A549 (cell line): ENCODE results near the gene LRRC14B. TPM values are rescaled to one million over a fixed set of nuclear protein-coding genes. Genes with fewer than 3 reads are reported as not detected.

Source experiments
- ATAC-seq, 2 experiments: fragments of 200-7000 bp in 1 of 2; fragments of >200 bp in 1 of 2; cut with Nextera tagmentation in 1 of 2; cut with Tn5 transposase in 1 of 2; 3 replicates each; pipeline versions ENCODE4 v1.8.0 to v1.9.1; 2018 to 2020; ENCODE audit warnings: mild to moderate bottlenecking in 1 of 2, moderate library complexity in 1 of 2
- CTCF ChIA-PET: fragments of 300-600 bp; sonication (Branson Sonifier 250); formaldehyde crosslinking; extraction: SDS; loops from one replicate; lab custom pipeline; 2021; ENCODE audit warnings: antibody characterized with exemption, inconsistent platforms; lab: Yijun Ruan, JAX
- POLR2A ChIA-PET: fragments of 350-600 bp; formaldehyde crosslinking; extraction: SDS; loops from one replicate; lab custom pipeline; 2021; ENCODE audit warnings: antibody characterized with exemption, inconsistent platforms; lab: Yijun Ruan, JAX
- DNase-seq, 2 experiments: peaks; one replicate each; pipeline versions ENCODE4 v3.0.0 to v3.0.0-alpha.2; 2011 to 2016; ENCODE audit warnings: low read depth in 1 of 2, low spot score in 1 of 2
- FAIRE-seq: peaks from 2 replicates; lab custom pipeline; 2011; peaks lifted over from hg19 to GRCh38; lab: Jason Lieb, UNC
- H3K27ac ChIP-seq, 2 experiments: fragments of >200 bp; sonication (Bioruptor Twin); formaldehyde crosslinking; 3 replicates each; pipeline ENCODE4 v1.5.1; 2016 to 2017
- H3K4me1 ChIP-seq: fragments of >200 bp; sonication (Bioruptor Twin); formaldehyde crosslinking; 3 replicates; pipeline ENCODE4 v1.6.1; 2016
- H3K4me2 ChIP-seq: fragments of >200 bp; sonication (Bioruptor Twin); formaldehyde crosslinking; 3 replicates; pipeline ENCODE4 v1.6.1; 2016
- H3K4me3 ChIP-seq: fragments of >200 bp; sonication (Bioruptor Twin); formaldehyde crosslinking; 3 replicates; pipeline ENCODE4 v1.5.1; 2016
- H3K9me3 ChIP-seq: fragments of >200 bp; sonication (Bioruptor Twin); formaldehyde crosslinking; 3 replicates; pipeline ENCODE4 v1.6.1; 2016
- CBX2 ChIP-seq: fragments of 200-600 bp; sonication (generic); IDR thresholded peaks from 2 replicates; pipeline ENCODE4 v1.6.1; 2016; ENCODE audit warnings: low read depth, mild to moderate bottlenecking, borderline replicate concordance
- CBX8 ChIP-seq: fragments of 200-600 bp; sonication (generic); IDR thresholded peaks from 2 replicates; pipeline ENCODE4 v1.6.1; 2016
- CEBPB ChIP-seq, 2 experiments: fragments of >200 bp in 1 of 2; sonication (Bioruptor Twin) in 1 of 2; formaldehyde crosslinking in 1 of 2; IDR thresholded peaks; 2 replicates each; pipeline ENCODE4 v1.6.1; 2012 to 2016
- CHD2 ChIP-seq: fragments of 150-350 bp; IDR thresholded peaks from 2 replicates; pipeline ENCODE4 v1.6.1; 2014; ENCODE audit warnings: low read length; ENCODE audit not compliant: partially characterized antibody
- CHD4 ChIP-seq: fragments of 200-600 bp; sonication (generic); IDR thresholded peaks from 2 replicates; pipeline ENCODE4 v1.6.1; 2016; ENCODE audit warnings: antibody characterized with exemption, mild to moderate bottlenecking, borderline replicate concordance
- EHF ChIP-seq: fragments of 250-450 bp; sonication (Bioruptor Pico); IDR thresholded peaks from 2 replicates; pipeline ENCODE4 v1.5.0; 2020; ENCODE audit warnings: mild to moderate bottlenecking
- EHMT2 ChIP-seq: fragments of 200-600 bp; sonication (generic); IDR thresholded peaks from 2 replicates; pipeline ENCODE4 v1.6.1; 2016; ENCODE audit warnings: antibody characterized with exemption, low read depth, mild to moderate bottlenecking, moderate library complexity
- ESRRA ChIP-seq: fragments of 150-350 bp; IDR thresholded peaks from 2 replicates; pipeline ENCODE4 v1.6.1; 2014; ENCODE audit warnings: mild to moderate bottlenecking, low read length, borderline replicate concordance
- FOSB ChIP-seq: fragments of 250-450 bp; sonication (Bioruptor Pico); IDR thresholded peaks from 2 replicates; pipeline ENCODE4 v1.5.0; 2020; ENCODE audit warnings: mild to moderate bottlenecking, moderate library complexity
- FOSL2 ChIP-seq, 2 experiments: fragments of 450-650 bp in 1 of 2; fragments of >200 bp in 1 of 2; sonication (Bioruptor Twin) in 1 of 2; formaldehyde crosslinking; IDR thresholded peaks; 2 replicates each; pipeline versions ENCODE4 v1.5.0 to v1.6.1; 2016 to 2020; ENCODE audit warnings: mild to moderate bottlenecking in 1 of 2, moderate library complexity in 1 of 2
- FOXS1 ChIP-seq: fragments of 250-450 bp; sonication (Bioruptor Pico); IDR thresholded peaks from 2 replicates; pipeline ENCODE4 v1.5.0; 2020; ENCODE audit warnings: mild to moderate bottlenecking, moderate library complexity
- HDAC2 ChIP-seq: fragments of 200-600 bp; sonication (generic); IDR thresholded peaks from 2 replicates; pipeline ENCODE4 v1.6.1; 2016
- JUN ChIP-seq, 2 experiments: fragments of >200 bp; sonication (Bioruptor Twin); formaldehyde crosslinking; IDR thresholded peaks; 2 replicates in 1 of 2; 3 replicates in 1 of 2; pipeline ENCODE4 v1.6.1; 2016 to 2017
- JUNB ChIP-seq: fragments of >200 bp; sonication (Bioruptor Twin); formaldehyde crosslinking; IDR thresholded peaks from 2 replicates; pipeline ENCODE4 v1.6.1; 2016
- KDM1A ChIP-seq: fragments of 200-600 bp; sonication (generic); IDR thresholded peaks from 2 replicates; pipeline ENCODE4 v1.6.1; 2016; ENCODE audit warnings: low read depth, mild to moderate bottlenecking
- KDM5A ChIP-seq: fragments of 200-600 bp; sonication (generic); IDR thresholded peaks from 2 replicates; pipeline ENCODE4 v1.6.1; 2016; ENCODE audit warnings: antibody characterized with exemption, mild to moderate bottlenecking
- MYC ChIP-seq: IDR thresholded peaks from 2 replicates; pipeline ENCODE4 v1.6.1; 2012; ENCODE audit warnings: mild to moderate bottlenecking, inconsistent platforms, low read length, improper control_type of control experiment, borderline replicate concordance
- NR3C1 ChIP-seq: fragments of >200 bp; sonication (Bioruptor Twin); formaldehyde crosslinking; IDR thresholded peaks from 3 replicates; pipeline ENCODE4 v1.6.1; 2017
- PHF8 ChIP-seq: fragments of 200-600 bp; sonication (generic); IDR thresholded peaks from 2 replicates; pipeline ENCODE4 v1.6.1; 2016; ENCODE audit warnings: low read depth, mild to moderate bottlenecking, antibody characterized with exemption, moderate library complexity, borderline replicate concordance
- POLR2A ChIP-seq: IDR thresholded peaks from 2 replicates; pipeline ENCODE4 v1.6.1; 2012; ENCODE audit warnings: mild to moderate bottlenecking, low read length
- RAD21 ChIP-seq, 2 experiments: fragments of >200 bp in 1 of 2; sonication (Bioruptor Twin) in 1 of 2; formaldehyde crosslinking in 1 of 2; IDR thresholded peaks in 1 of 2; conservative IDR thresholded peaks in 1 of 2; 2 replicates in 1 of 2; 3 replicates in 1 of 2; pipeline ENCODE4 v1.6.1; 2012 to 2018; ENCODE audit warnings: inconsistent platforms in 1 of 2
- RARB ChIP-seq: fragments of 250-450 bp; sonication (Bioruptor Pico); IDR thresholded peaks from 2 replicates; pipeline ENCODE4 v1.8.0; 2021; ENCODE audit warnings: mild to moderate bottlenecking, moderate library complexity
- RFX5 ChIP-seq: fragments of 450-650 bp; IDR thresholded peaks from 2 replicates; pipeline ENCODE4 v1.7.1; 2014; ENCODE audit warnings: antibody characterized with exemption, mild to moderate bottlenecking, moderate library complexity
- SMC3 ChIP-seq: fragments of >200 bp; sonication (Bioruptor Twin); formaldehyde crosslinking; IDR thresholded peaks from 3 replicates; pipeline ENCODE4 v1.6.1; 2018; ENCODE audit warnings: inconsistent platforms
- ZC3H11A ChIP-seq: fragments of 450-650 bp; IDR thresholded peaks from 2 replicates; pipeline ENCODE4 v1.6.1; 2014; ENCODE audit warnings: antibody characterized with exemption, mild to moderate bottlenecking
- WGBS: methylation state at CpG from one replicate; pipeline ENCODE4 v1.1.6; 2017; ENCODE audit errors: missing lambda C conversion rate; 5-methylcytosine and 5-hydroxymethylcytosine counted together
- polyA plus RNA-seq, 4 experiments: library from polyadenylated mRNA; depleted of rRNA in 3 of 4; stranded (reverse); fragments of >200 nt; fragmentation: RNase III in 1 of 4; extraction: RNeasy Plus Mini Kit Qiagen cat#74134 plus additional on column Dnase treatment in 1 of 4; gene quantifications; 2 replicates in 3 of 4; 3 replicates in 1 of 4; pipeline ENCODE4 v1.2.3, GENCODE V29; 2011 to 2017
- TF ChIP-seq, protein P1 (sequence below): fragments of >200 bp; sonication (Bioruptor Twin); formaldehyde crosslinking; IDR thresholded peaks from 2 replicates; pipeline ENCODE4 v1.6.1; 2016
- TF ChIP-seq, protein P2 (sequence below): IDR thresholded peaks from 2 replicates; pipeline ENCODE4 v1.6.1; 2012; ENCODE audit warnings: low read depth, borderline replicate concordance
- TF ChIP-seq, protein P3 (sequence below): fragments of 450-650 bp; IDR thresholded peaks from 2 replicates; pipeline ENCODE4 v1.6.1; 2014; ENCODE audit warnings: antibody characterized with exemption
- TF ChIP-seq, protein P4 (sequence below): IDR thresholded peaks from 2 replicates; pipeline ENCODE4 v1.6.1; 2012
- TF ChIP-seq, protein P5 (sequence below): fragments of >200 bp; sonication (Bioruptor Twin); formaldehyde crosslinking; IDR thresholded peaks from 3 replicates; pipeline ENCODE4 v1.5.1; 2016

The LRRC14B gene
- polyA plus RNA-seq, 2 of the 4 experiments (the other 2 are of a cell fraction), result not detected

DNA sequence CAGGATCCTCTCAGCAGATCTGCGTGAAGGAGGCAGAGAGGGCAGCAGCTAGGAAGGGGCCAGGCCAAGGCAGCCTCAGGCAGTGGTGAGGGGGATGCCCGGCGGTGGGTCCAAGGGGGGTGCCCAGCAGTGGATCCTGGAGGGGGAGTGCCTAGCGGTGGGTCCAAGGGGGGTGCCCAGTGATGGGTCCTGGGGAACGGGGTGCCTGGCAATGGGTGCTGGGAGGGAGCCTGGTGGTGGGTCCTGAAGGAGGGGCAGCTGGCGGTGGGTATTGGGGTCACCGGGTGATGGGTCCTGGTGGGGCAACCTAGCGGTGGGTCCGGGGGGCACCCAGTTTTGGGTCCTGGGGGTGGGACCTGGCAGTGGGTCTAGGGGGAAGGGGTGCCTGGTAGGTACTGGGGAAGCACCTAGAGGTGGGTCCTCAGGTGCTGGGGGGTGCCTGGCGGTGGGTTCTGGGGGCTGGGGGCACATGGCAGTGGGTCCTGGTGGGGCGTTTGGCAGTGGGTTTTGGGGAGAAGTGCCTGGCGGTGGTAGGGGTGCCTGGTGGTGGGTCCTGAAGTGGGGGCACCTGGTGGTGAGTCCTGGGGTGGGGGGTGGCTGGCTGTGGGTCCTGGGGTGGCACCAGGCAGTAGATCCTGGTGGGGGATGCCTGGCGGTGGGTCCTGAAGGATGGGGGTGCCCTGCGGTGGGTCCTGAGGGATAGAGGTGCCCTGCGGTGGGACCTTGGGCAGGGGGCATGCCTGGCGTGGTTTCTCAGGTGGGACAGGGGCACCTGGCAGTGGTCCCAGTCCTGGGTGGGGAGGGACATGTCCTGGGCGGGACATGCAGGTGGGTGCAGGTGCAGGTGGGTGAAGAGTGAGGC is 1.9 kb downstream of the LRRC14B start:
- FAIRE-seq, result no peak
- H3K27ac ChIP-seq, result no peak overlapping the region
- H3K4me2 ChIP-seq, result no peak overlapping the region
- ATAC-seq, result no peak
- H3K4me1 ChIP-seq, result no peaks in the 10 kb centered on the region
- TF ChIP-seq EHF (CRISPR knock-in tag), result no peak
- TF ChIP-seq, protein P1, sequence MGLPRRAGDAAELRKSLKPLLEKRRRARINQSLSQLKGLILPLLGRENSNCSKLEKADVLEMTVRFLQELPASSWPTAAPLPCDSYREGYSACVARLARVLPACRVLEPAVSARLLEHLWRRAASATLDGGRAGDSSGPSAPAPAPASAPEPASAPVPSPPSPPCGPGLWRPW, result no peak
- no peak for TF ChIP-seq FOSL2 (IDR thresholded peaks at IDR 0.05)
- TF ChIP-seq FOSL2 (CRISPR knock-in tag; IDR thresholded peaks at IDR 0.05), result no peak
- TF ChIP-seq RFX5, result no peak
- no peak for TF ChIP-seq CHD2
- TF ChIP-seq CBX2, result no peak
- TF ChIP-seq RARB (CRISPR knock-in tag), result no peak
- TF ChIP-seq HDAC2, result no peak
- TF ChIP-seq, protein P2, sequence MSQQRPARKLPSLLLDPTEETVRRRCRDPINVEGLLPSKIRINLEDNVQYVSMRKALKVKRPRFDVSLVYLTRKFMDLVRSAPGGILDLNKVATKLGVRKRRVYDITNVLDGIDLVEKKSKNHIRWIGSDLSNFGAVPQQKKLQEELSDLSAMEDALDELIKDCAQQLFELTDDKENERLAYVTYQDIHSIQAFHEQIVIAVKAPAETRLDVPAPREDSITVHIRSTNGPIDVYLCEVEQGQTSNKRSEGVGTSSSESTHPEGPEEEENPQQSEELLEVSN, result no peak
- no peak for TF ChIP-seq JUN (IDR thresholded peaks at IDR 0.05)
- TF ChIP-seq KDM1A, result no peak
- TF ChIP-seq EHMT2, result no peak
- TF ChIP-seq, protein P3, sequence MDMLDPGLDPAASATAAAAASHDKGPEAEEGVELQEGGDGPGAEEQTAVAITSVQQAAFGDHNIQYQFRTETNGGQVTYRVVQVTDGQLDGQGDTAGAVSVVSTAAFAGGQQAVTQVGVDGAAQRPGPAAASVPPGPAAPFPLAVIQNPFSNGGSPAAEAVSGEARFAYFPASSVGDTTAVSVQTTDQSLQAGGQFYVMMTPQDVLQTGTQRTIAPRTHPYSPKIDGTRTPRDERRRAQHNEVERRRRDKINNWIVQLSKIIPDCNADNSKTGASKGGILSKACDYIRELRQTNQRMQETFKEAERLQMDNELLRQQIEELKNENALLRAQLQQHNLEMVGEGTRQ, result no peak
- TF ChIP-seq ZC3H11A, result no peak
- TF ChIP-seq FOSB (CRISPR knock-in tag), result no peak
- TF ChIP-seq ESRRA, result no peak
- TF ChIP-seq, protein P4, sequence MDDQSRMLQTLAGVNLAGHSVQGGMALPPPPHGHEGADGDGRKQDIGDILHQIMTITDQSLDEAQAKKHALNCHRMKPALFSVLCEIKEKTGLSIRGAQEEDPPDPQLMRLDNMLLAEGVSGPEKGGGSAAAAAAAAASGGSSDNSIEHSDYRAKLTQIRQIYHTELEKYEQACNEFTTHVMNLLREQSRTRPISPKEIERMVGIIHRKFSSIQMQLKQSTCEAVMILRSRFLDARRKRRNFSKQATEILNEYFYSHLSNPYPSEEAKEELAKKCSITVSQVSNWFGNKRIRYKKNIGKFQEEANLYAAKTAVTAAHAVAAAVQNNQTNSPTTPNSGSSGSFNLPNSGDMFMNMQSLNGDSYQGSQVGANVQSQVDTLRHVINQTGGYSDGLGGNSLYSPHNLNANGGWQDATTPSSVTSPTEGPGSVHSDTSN, result no peak
- TF ChIP-seq RAD21 (conservative IDR thresholded peaks at IDR 0.05 in 1 of 2, IDR thresholded peaks at IDR 0.05 in 1 of 2), result no peak
- TF ChIP-seq CEBPB (IDR thresholded peaks at IDR 0.05), result no peak
- TF ChIP-seq NR3C1, result no peak
- H3K4me3 ChIP-seq, result no peak overlapping the region
- H3K9me3 ChIP-seq, result no peaks in the 10 kb centered on the region
- no peak for DNase-seq
- ChIA-PET POLR2A (no interaction called here), CTCF (interaction anchor here (1.2 to 1.4 kb wide), 2 partner anchors 21 to 25 kb away, joined by 3 to 5 read pairs; partner anchors contain the start of genes CCDC127 and SDHA)
- 83% methylated on average over 8 of the region's 17 CpGs for WGBS

DNA sequence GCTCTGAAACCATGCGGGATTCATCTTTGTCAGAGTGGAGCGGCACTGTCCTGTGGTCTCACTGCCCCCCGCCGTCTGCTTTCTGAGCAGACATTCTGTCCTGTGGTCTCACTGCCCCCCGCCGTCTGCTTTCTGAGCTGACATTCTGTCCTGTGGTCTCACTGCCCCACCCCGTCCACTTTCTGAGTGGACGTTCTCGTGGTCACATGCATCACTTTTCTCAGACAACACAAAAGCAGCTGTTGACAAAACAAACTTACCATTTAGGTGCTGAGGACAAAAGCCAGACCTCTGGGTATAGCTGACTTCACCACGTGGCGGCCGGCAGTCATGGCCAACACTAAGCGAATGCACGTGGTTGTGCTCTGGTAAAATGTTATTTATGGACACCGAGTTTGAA is 2.8 kb downstream of the LRRC14B start:
- no peak overlapping the region for H3K4me3 ChIP-seq
- H3K4me1 ChIP-seq, result no peaks in the 10 kb centered on the region
- WGBS, result 85% methylated on average over 15 of the region's 15 CpGs
- DNase-seq (no peak), FAIRE-seq (no peak), ATAC-seq (no peak)
- no peak overlapping the region for H3K4me2 ChIP-seq
- TF ChIP-seq RARB (CRISPR knock-in tag), result no peak
- TF ChIP-seq SMC3, result no peak
- no peak for TF ChIP-seq FOSL2 (IDR thresholded peaks at IDR 0.05)
- TF ChIP-seq FOSL2 (CRISPR knock-in tag; IDR thresholded peaks at IDR 0.05), result no peak
- no peak for TF ChIP-seq PHF8
- no peak for TF ChIP-seq CBX8
- no peak for TF ChIP-seq ESRRA
- TF ChIP-seq MYC, result no peak
- TF ChIP-seq, protein P5, sequence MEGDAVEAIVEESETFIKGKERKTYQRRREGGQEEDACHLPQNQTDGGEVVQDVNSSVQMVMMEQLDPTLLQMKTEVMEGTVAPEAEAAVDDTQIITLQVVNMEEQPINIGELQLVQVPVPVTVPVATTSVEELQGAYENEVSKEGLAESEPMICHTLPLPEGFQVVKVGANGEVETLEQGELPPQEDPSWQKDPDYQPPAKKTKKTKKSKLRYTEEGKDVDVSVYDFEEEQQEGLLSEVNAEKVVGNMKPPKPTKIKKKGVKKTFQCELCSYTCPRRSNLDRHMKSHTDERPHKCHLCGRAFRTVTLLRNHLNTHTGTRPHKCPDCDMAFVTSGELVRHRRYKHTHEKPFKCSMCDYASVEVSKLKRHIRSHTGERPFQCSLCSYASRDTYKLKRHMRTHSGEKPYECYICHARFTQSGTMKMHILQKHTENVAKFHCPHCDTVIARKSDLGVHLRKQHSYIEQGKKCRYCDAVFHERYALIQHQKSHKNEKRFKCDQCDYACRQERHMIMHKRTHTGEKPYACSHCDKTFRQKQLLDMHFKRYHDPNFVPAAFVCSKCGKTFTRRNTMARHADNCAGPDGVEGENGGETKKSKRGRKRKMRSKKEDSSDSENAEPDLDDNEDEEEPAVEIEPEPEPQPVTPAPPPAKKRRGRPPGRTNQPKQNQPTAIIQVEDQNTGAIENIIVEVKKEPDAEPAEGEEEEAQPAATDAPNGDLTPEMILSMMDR, result no peak
- TF ChIP-seq JUNB, result no peak
- TF ChIP-seq POLR2A, result no peak
- no peak for TF ChIP-seq FOSB (CRISPR knock-in tag)
- no peak for TF ChIP-seq CHD4
- TF ChIP-seq RAD21 (conservative IDR thresholded peaks at IDR 0.05 in 1 of 2, IDR thresholded peaks at IDR 0.05 in 1 of 2), result no peak
- TF ChIP-seq FOXS1 (CRISPR knock-in tag), result no peak
- TF ChIP-seq CEBPB (IDR thresholded peaks at IDR 0.05), result no peak
- TF ChIP-seq, protein P1, result no peak
- TF ChIP-seq KDM5A, result no peak
- no peak overlapping the region for H3K27ac ChIP-seq
- ChIA-PET POLR2A (no interaction called here), CTCF (interaction anchor here (0.6 kb wide), 1 partner anchor 785 kb away, joined by 3 read pairs; no protein-coding TSS in a partner anchor)
- no peaks in the 10 kb centered on the region for H3K9me3 ChIP-seq
